HUES64 (cell line): ENCODE data around the gene CDK6. TPM values are rescaled to one million over a fixed set of nuclear protein-coding genes. Genes with fewer than 3 reads are reported as not detected.
A peak's percentile ranks its signal among the peaks of the same experiment; 100 is the strongest.
"Not testable (repeated sequence)": the region's sequence is repeated elsewhere in the genome, so short reads cannot be mapped to it uniquely, and the experiment has no call there.

Experiments
- H3K27ac ChIP-seq: 2 replicates; pipeline ENCODE4 v1.7.0; 2013; ENCODE audit warnings: low read depth, low read length, inconsistent platforms
- H3K27me3 ChIP-seq: 2 replicates; pipeline ENCODE4 v1.6.1; 2013; ENCODE audit warnings: mild to moderate bottlenecking, low read length; ENCODE audit not compliant: insufficient read depth
- H3K36me3 ChIP-seq: 2 replicates; pipeline ENCODE4 v1.6.1; 2013; ENCODE audit warnings: mild to moderate bottlenecking, low read length; ENCODE audit not compliant: insufficient read depth
- H3K4me1 ChIP-seq: 2 replicates; pipeline ENCODE4 v1.6.1; 2013; ENCODE audit warnings: mild to moderate bottlenecking, low read length, moderate library complexity; ENCODE audit not compliant: insufficient read depth
- H3K4me3 ChIP-seq: 2 replicates; pipeline ENCODE4 v1.5.1; 2013; ENCODE audit warnings: mild to moderate bottlenecking, low read length, moderate library complexity
- H3K9ac ChIP-seq: 2 replicates; pipeline ENCODE4 v1.6.1; 2013; ENCODE audit warnings: mild to moderate bottlenecking, low read depth, low read length
- H3K9me3 ChIP-seq: 2 replicates; pipeline ENCODE4 v1.6.1; 2013; ENCODE audit warnings: low read depth, low read length; ENCODE audit not compliant: insufficient read depth
- WGBS: fragments of 150-250, 120-280 bp; methylation state at CpG from one replicate; pipeline ENCODE4 v1.1.7; 2013; ENCODE audit warnings: missing lambda C conversion rate; 5-methylcytosine and 5-hydroxymethylcytosine counted together
- polyA plus RNA-seq, 2 experiments: library from polyadenylated mRNA; stranded (reverse); fragments of 50-300 nt; gene quantifications; one replicate each; pipeline ENCODE4 v1.2.3, GENCODE V29; 2013

The CDK6 gene
- polyA plus RNA-seq (2013, experiment 1 of 2) = 10.6 TPM
- polyA plus RNA-seq (2013, experiment 2 of 2) = 12.8 TPM

GRCh38 chr7:92836489-92836999, at the start of gene CDK6:
Gene CDK6 (minus strand): TSS chr7:92836573. CDS start chr7:92833323, 3,250 bp downstream.
- H3K27me3 ChIP-seq = peaks cover 40% of the 10 kb centered on the region
- no peaks in the 10 kb centered on the region for H3K9me3 ChIP-seq
- H3K9ac ChIP-seq = peak within 1 kb of the TSS; percentile 53
- H3K36me3 ChIP-seq = no peaks in the 10 kb centered on the region
- under 1% methylated on average over 54 of the region's 54 CpGs for WGBS
- peak within 1 kb of the TSS; percentile 75; the same call in 1 of the 2 replicates for H3K27ac ChIP-seq
- H3K4me3 ChIP-seq = peak within 1 kb of the TSS; percentile 71
- H3K4me1 ChIP-seq = peaks cover 31% of the 10 kb centered on the region

- H3K9ac ChIP-seq, H3K4me3 ChIP-seq, H3K27me3 ChIP-seq, H3K4me1 ChIP-seq, H3K36me3 ChIP-seq, H3K27ac ChIP-seq, H3K9me3 ChIP-seq: not testable (repeated sequence)
- WGBS = 92% methylated on average over 2 of the region's 2 CpGs
Observed at GRCh38 chr7:92886039-92886438, 49.7 kb upstream of the CDK6 start.

GRCh38 chr7:92884218-92884617, 47.8 kb upstream of the CDK6 start:
- H3K4me3 ChIP-seq = no peak overlapping the region
- H3K27ac ChIP-seq = no peak overlapping the region
- H3K4me1 ChIP-seq = no peaks in the 10 kb centered on the region
- H3K27me3 ChIP-seq = no peaks in the 10 kb centered on the region
- no peak overlapping the region for H3K9ac ChIP-seq
- H3K36me3 ChIP-seq = no peaks in the 10 kb centered on the region
- no peaks in the 10 kb centered on the region for H3K9me3 ChIP-seq

GRCh38 chr7:92882760-92883159, 46.4 kb upstream of the CDK6 start:
- no peak overlapping the region for H3K27ac ChIP-seq
- no peak overlapping the region for H3K4me3 ChIP-seq
- no peaks in the 10 kb centered on the region for H3K36me3 ChIP-seq
- no peaks in the 10 kb centered on the region for H3K4me1 ChIP-seq
- 86% methylated on average over 1 of the region's 1 CpG for WGBS
- no peaks in the 10 kb centered on the region for H3K27me3 ChIP-seq
- no peak overlapping the region for H3K9ac ChIP-seq
- H3K9me3 ChIP-seq = no peaks in the 10 kb centered on the region

- no peaks in the 10 kb centered on the region for H3K9me3 ChIP-seq
- no peak overlapping the region for H3K4me3 ChIP-seq
- H3K36me3 ChIP-seq = no peaks in the 10 kb centered on the region
- H3K27me3 ChIP-seq = no peaks in the 10 kb centered on the region
- H3K9ac ChIP-seq = no peak overlapping the region
- no peak overlapping the region for H3K27ac ChIP-seq
- 91% methylated on average over 4 of the region's 4 CpGs for WGBS
- H3K4me1 ChIP-seq = 0 out of 2 replicates have a peak, but pooled peaks cover 3% of the 10 kb centered on the region
Observed at GRCh38 chr7:92881091-92881485, 44.7 kb upstream of the CDK6 start.

GRCh38 chr7:92880212-92881090, 44.1 kb upstream of the CDK6 start:
- 0 out of 2 replicates have a peak, but pooled peaks cover 3% of the 10 kb centered on the region for H3K4me1 ChIP-seq
- no peaks in the 10 kb centered on the region for H3K36me3 ChIP-seq
- H3K9me3 ChIP-seq = no peaks in the 10 kb centered on the region
- no peak overlapping the region for H3K27ac ChIP-seq
- no peak overlapping the region for H3K9ac ChIP-seq
- 75% methylated on average over 2 of the region's 2 CpGs for WGBS
- no peaks in the 10 kb centered on the region for H3K27me3 ChIP-seq
- H3K4me3 ChIP-seq = no peak overlapping the region

- Histone ChIP-seq H3K27ac (no peak overlapping the region), H3K27me3 (no peaks in the 10 kb centered on the region), H3K4me3 (no peak overlapping the region), H3K4me1 (peaks cover 14% of the 10 kb centered on the region; the same call in 1 of the 2 replicates), H3K9me3 (no peaks in the 10 kb centered on the region), H3K9ac (no peak overlapping the region), H3K36me3 (no peaks in the 10 kb centered on the region)
- no CpG with 5 or more reads among the region's 1 CpG for WGBS
Observed at GRCh38 chr7:92877367-92877766, 41.0 kb upstream of the CDK6 start.

GRCh38 chr7:92876836-92877235, 40.5 kb upstream of the CDK6 start:
- Histone ChIP-seq H3K9ac (no peak overlapping the region), H3K4me1 (peaks cover 14% of the 10 kb centered on the region; the same call in 1 of the 2 replicates), H3K27ac (no peak overlapping the region), H3K36me3 (no peaks in the 10 kb centered on the region), H3K4me3 (no peak overlapping the region), H3K27me3 (no peaks in the 10 kb centered on the region), H3K9me3 (no peaks in the 10 kb centered on the region)
- 83% methylated on average over 1 of the region's 1 CpG for WGBS

GRCh38 chr7:92875719-92876118, 39.3 kb upstream of the CDK6 start:
- WGBS = 91% methylated on average over 2 of the region's 2 CpGs
- Histone ChIP-seq H3K27me3 (no peaks in the 10 kb centered on the region), H3K36me3 (no peaks in the 10 kb centered on the region), H3K4me1 (peaks cover 14% of the 10 kb centered on the region; the same call in 1 of the 2 replicates), H3K4me3 (no peak overlapping the region), H3K9me3 (no peaks in the 10 kb centered on the region), H3K9ac (no peak overlapping the region), H3K27ac (no peak overlapping the region)

- 86% methylated on average over 1 of the region's 1 CpG for WGBS
- Histone ChIP-seq H3K36me3 (no peaks in the 10 kb centered on the region), H3K9ac (no peak overlapping the region), H3K27ac (no peak overlapping the region), H3K9me3 (no peaks in the 10 kb centered on the region), H3K27me3 (no peaks in the 10 kb centered on the region), H3K4me1 (peaks cover 14% of the 10 kb centered on the region; the same call in 1 of the 2 replicates), H3K4me3 (no peak overlapping the region)
Observed at GRCh38 chr7:92875173-92875572, 38.8 kb upstream of the CDK6 start.

- WGBS = 96% methylated on average over 1 of the region's 1 CpG
Observed at GRCh38 chr7:92874567-92874966, 38.2 kb upstream of the CDK6 start.

More at GRCh38 chr7:92874567-92874966, 38.2 kb upstream of the CDK6 start:
- no peaks in the 10 kb centered on the region for H3K36me3 ChIP-seq
- no peak overlapping the region for H3K4me3 ChIP-seq
- H3K27ac ChIP-seq = no peak overlapping the region
- H3K9me3 ChIP-seq = no peaks in the 10 kb centered on the region
- H3K4me1 ChIP-seq = peaks cover 14% of the 10 kb centered on the region; the same call in 1 of the 2 replicates
- H3K27me3 ChIP-seq = no peaks in the 10 kb centered on the region
- no peak overlapping the region for H3K9ac ChIP-seq
